22Rv1 (cell line): Measurements from ENCODE around the gene MTX1.

ENCODE experiments used
- CTCF ChIP-seq: fragments of 450-650 bp; IDR thresholded peaks from 2 replicates; pipeline ENCODE4 v1.5.1; 2017; ENCODE audit warnings: mild to moderate bottlenecking
- ZFX ChIP-seq: fragments of 450-650 bp; IDR thresholded peaks from 2 replicates; pipeline ENCODE4 v1.6.1; 2017; ENCODE audit warnings: antibody characterized with exemption, borderline replicate concordance

- TF ChIP-seq CTCF (no peak), ZFX (no peak)
Observed at GRCh38 chr1:155255243-155256007, 46.9 kb downstream of the MTX1 start, which contains the start of gene ENTREP3.
